ENCODE data around the gene PIAS2.

PIAS2 gene

GRCh38 chr18:46886893-46887292, 30.4 kb downstream of the PIAS2 start:
- no peak overlapping the region for H3K27ac ChIP-seq
- no peak overlapping the region for H3K9ac ChIP-seq
- peaks cover 69% of the 10 kb centered on the region for H3K79me2 ChIP-seq (ENCODE audit: insufficient read depth, low read depth)
- H3K4me2 ChIP-seq, result no peak overlapping the region
- no peak overlapping the region for H2AFZ ChIP-seq (ENCODE audit: low read depth)
- peaks cover 11% of the 10 kb centered on the region; the same call in 1 of the 2 replicates for H4K20me1 ChIP-seq (ENCODE audit: insufficient read depth)
- H3K27me3 ChIP-seq (ENCODE audit: insufficient read depth, low read depth), result no peaks in the 10 kb centered on the region
- no peak for TF ChIP-seq CTCF (conservative IDR thresholded peaks at IDR 0.05; ENCODE audit: low read depth, low read length)
- H3K4me1 ChIP-seq (ENCODE audit: low read depth, poor library complexity, severe bottlenecking), result peaks cover 10% of the 10 kb centered on the region
- no peak overlapping the region for H3K4me3 ChIP-seq (IDR thresholded peaks at IDR 0.05; ENCODE audit: insufficient read depth, low read depth, low read length)
- H3K36me3 ChIP-seq (ENCODE audit: insufficient read depth), result peaks cover 4% of the 10 kb centered on the region; the same call in 1 of the 2 replicates

GRCh38 chr18:46883180-46883579, 34.1 kb downstream of the PIAS2 start:
- Histone ChIP-seq H4K20me1 (ENCODE audit: insufficient read depth) (no peaks in the 10 kb centered on the region; the same call in 1 of the 2 replicates), H3K36me3 (ENCODE audit: insufficient read depth) (peaks cover 4% of the 10 kb centered on the region; the same call in 1 of the 2 replicates), H2AFZ (ENCODE audit: low read depth) (no peak overlapping the region), H3K4me2 (no peak overlapping the region), H3K27me3 (ENCODE audit: insufficient read depth, low read depth) (no peaks in the 10 kb centered on the region), H3K27ac (no peak overlapping the region), H3K4me1 (ENCODE audit: low read depth, poor library complexity, severe bottlenecking) (no peaks in the 10 kb centered on the region), H3K79me2 (ENCODE audit: insufficient read depth, low read depth) (peaks cover 46% of the 10 kb centered on the region), H3K4me3 (IDR thresholded peaks at IDR 0.05; ENCODE audit: insufficient read depth, low read depth, low read length) (no peak overlapping the region), H3K9ac (no peak overlapping the region)
- no peak for TF ChIP-seq CTCF (conservative IDR thresholded peaks at IDR 0.05; ENCODE audit: low read depth, low read length)

GRCh38 chr18:46877329-46877987, 39.8 kb downstream of the PIAS2 start:
- Histone ChIP-seq H3K36me3 (ENCODE audit: insufficient read depth) (no peaks in the 10 kb centered on the region), H4K20me1 (ENCODE audit: insufficient read depth) (no peaks in the 10 kb centered on the region), H3K4me2 (no peak overlapping the region), H3K9ac (no peak overlapping the region), H3K79me2 (ENCODE audit: insufficient read depth, low read depth) (peaks cover 5% of the 10 kb centered on the region; the same call in 1 of the 2 replicates), H3K4me1 (ENCODE audit: low read depth, poor library complexity, severe bottlenecking) (no peaks in the 10 kb centered on the region), H3K27ac (no peak overlapping the region), H2AFZ (ENCODE audit: low read depth) (no peak overlapping the region), H3K27me3 (ENCODE audit: insufficient read depth, low read depth) (no peaks in the 10 kb centered on the region), H3K4me3 (IDR thresholded peaks at IDR 0.05; ENCODE audit: insufficient read depth, low read depth, low read length) (no peak overlapping the region)
- no peak for TF ChIP-seq CTCF (conservative IDR thresholded peaks at IDR 0.05; ENCODE audit: low read depth, low read length)

GRCh38 chr18:46868169-46868921, 49.0 kb downstream of the PIAS2 start:
- Histone ChIP-seq H3K79me2 (ENCODE audit: insufficient read depth, low read depth) (peaks cover 16% of the 10 kb centered on the region; the same call in 1 of the 2 replicates), H2AFZ (ENCODE audit: low read depth) (no peak overlapping the region), H3K27ac (no peak overlapping the region), H3K4me3 (IDR thresholded peaks at IDR 0.05; ENCODE audit: insufficient read depth, low read depth, low read length) (no peak overlapping the region), H3K4me1 (ENCODE audit: low read depth, poor library complexity, severe bottlenecking) (no peaks in the 10 kb centered on the region), H3K27me3 (ENCODE audit: insufficient read depth, low read depth) (no peaks in the 10 kb centered on the region), H3K36me3 (ENCODE audit: insufficient read depth) (no peaks in the 10 kb centered on the region), H3K9ac (no peak overlapping the region), H4K20me1 (ENCODE audit: insufficient read depth) (no peaks in the 10 kb centered on the region), H3K4me2 (no peak overlapping the region)
- no peak for TF ChIP-seq CTCF (conservative IDR thresholded peaks at IDR 0.05; ENCODE audit: low read depth, low read length)
